ENCODE data around the gene SINHCAF. TPM values are rescaled to one million over a fixed set of nuclear protein-coding genes. Genes with fewer than 3 reads are reported as not detected.
"Not testable (repeated sequence)": the region's sequence is repeated elsewhere in the genome, so short reads cannot be mapped to it uniquely, and the experiment has no call there.

SINHCAF gene
- total and polyA plus RNA-seq, 9 of the 15 experiments (the other 6 are each of a cell fraction or from before 2014, with no cell fraction given), result 73.2 to 185 (median 110) TPM

DNA sequence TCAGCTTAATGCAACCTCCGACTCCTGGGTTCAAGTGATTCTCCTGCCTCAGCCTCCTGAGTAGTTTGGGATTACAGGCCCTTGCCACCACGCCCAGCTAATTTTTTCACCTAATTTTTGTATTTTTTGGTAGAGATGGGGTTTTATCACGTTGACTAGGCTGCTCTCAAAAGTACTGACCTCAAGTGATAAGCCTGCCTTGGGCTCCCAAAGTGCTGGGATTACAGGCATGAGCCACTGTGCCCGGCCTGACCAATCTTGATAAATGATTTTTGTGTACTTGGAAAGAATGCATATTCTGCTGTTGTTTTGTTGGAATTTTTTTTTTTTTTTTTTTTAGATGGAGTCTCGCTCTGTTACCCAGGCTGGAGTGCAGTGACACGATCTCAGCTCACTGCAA is 49.5 kb upstream of the SINHCAF start:
- intact Hi-C loops (cut with micrococcal nuclease); H3K4me3 ChIP-seq; H3K4me2 ChIP-seq (ENCODE audit: insufficient read depth, low read length); BruUV-seq (replicated peaks); H3K79me2 ChIP-seq (ENCODE audit: control insufficient read depth, insufficient read depth, low read length); H3K36me3 ChIP-seq (ENCODE audit: control insufficient read depth, insufficient read depth, low read length); H3K27me3 ChIP-seq (ENCODE audit: control insufficient read depth in 2 of 2, insufficient read depth in 2 of 2, low read length in 2 of 2); H3K9me1 ChIP-seq (ENCODE audit: control insufficient read depth, insufficient read depth, low read length); H3K9me3 ChIP-seq (replicated peaks; ENCODE audit: control insufficient read depth, insufficient read depth, low read depth, low read length); H3K27ac ChIP-seq (ENCODE audit: extremely low read depth, low read depth, low read length); H4K20me1 ChIP-seq (replicated peaks; ENCODE audit: control insufficient read depth, insufficient read depth, low read length); CTCF ChIA-PET (ENCODE audit: low intra/inter-chr PET ratio); H2AFZ ChIP-seq (ENCODE audit: low read depth, low read length); in situ Hi-C loops (cut with MboI); H3K9ac ChIP-seq (ENCODE audit: insufficient read depth in 1 of 2, low read depth in 2 of 2, low read length in 2 of 2); TF ChIP-seq FOXM1 (CRISPR knock-in tag; IDR thresholded peaks at IDR 0.05; ENCODE audit: low read depth); TEAD4 (CRISPR knock-in tag; IDR thresholded peaks at IDR 0.05; ENCODE audit: borderline replicate concordance): not testable (repeated sequence)
- FAIRE-seq, result peak; percentile 6
- peak; percentile 82 for TF ChIP-seq TCF3 (CRISPR knock-in tag; IDR thresholded peaks at IDR 0.05)
- peak; percentile 91 for TF ChIP-seq ARID1B (IDR thresholded peaks at IDR 0.05)
- peak; percentile 50; the same call in 1 of the 2 replicates for TF ChIP-seq FOXM1 (IDR thresholded peaks at IDR 0.05; ENCODE audit: low read depth)
- TF ChIP-seq CBFA2T2 (conservative IDR thresholded peaks at IDR 0.05), result peak; percentile 75
- TF ChIP-seq SMARCA4 (IDR thresholded peaks at IDR 0.05), result peak; percentile 61; the same call in 1 of the 2 replicates
- peak; percentile 57; the same call in 1 of the 2 replicates for TF ChIP-seq DPF2 (IDR thresholded peaks at IDR 0.05)
- TF ChIP-seq MTA2 (IDR thresholded peaks at IDR 0.05; ENCODE audit: low read depth), result peak; percentile 75
- TF ChIP-seq TEAD4 (IDR thresholded peaks at IDR 0.05; ENCODE audit: low read length), result peak; percentile 64
- TF ChIP-seq NCOR1 (IDR thresholded peaks at IDR 0.05), result peak; percentile 81
- peak; percentile 65 for TF ChIP-seq SOX6 (IDR thresholded peaks at IDR 0.05)
- peak; percentile 32; the same call in 1 of the 2 replicates for TF ChIP-seq EP300 (IDR thresholded peaks at IDR 0.05; ENCODE audit: low read length)
- TF ChIP-seq TAL1 (IDR thresholded peaks at IDR 0.05), result peak; percentile 86
- TF ChIP-seq SMARCE1 (IDR thresholded peaks at IDR 0.05), result 0 out of 2 replicates have a peak, but pooled peaks have one; percentile 28
- TF ChIP-seq CBFA2T3 (IDR thresholded peaks at IDR 0.05), result peak; percentile 86
- TF ChIP-seq KDM1A (IDR thresholded peaks at IDR 0.05), result 0 out of 4 replicates have a peak, but pooled peaks of 1 of the 2 experiments have one; percentile 17
- peak in 1 of 2 experiments; percentile 42; a peak in 1 of 4 replicates for TF ChIP-seq TRIM24 (IDR thresholded peaks at IDR 0.05)
- WGBS (ENCODE audit: insufficient coverage, low coverage, missing lambda C conversion rate), result 5% methylated on average over 4 of the region's 6 CpGs
- peak; percentile 35; the same call in 2 of the 3 replicates for ATAC-seq
- H3K4me1 ChIP-seq (replicated peaks in 1 of 2; ENCODE audit: control insufficient read depth in 2 of 2, insufficient read depth in 2 of 2, low read length in 2 of 2), result peaks cover 6 to 11% of the 10 kb centered on the region in 2 experiments
- POLR2A ChIA-PET, result interaction anchor here (0.7 kb wide), 1 partner anchor 13 kb away, joined by 3 read pairs; no protein-coding TSS in a partner anchor
- peak in 2 of 4 experiments; percentile 19 to 52 for DNase-seq (ENCODE audit: extremely low read depth in 1 of 4, low spot score in 3 of 4)

Measured in K562 (cell line).